Panc1 (cell line): ENCODE measurements around the gene TMEM219.

Experiments used
- CTCF ChIP-seq: fragments of 450-650 bp; IDR thresholded peaks from 2 replicates; pipeline ENCODE4 v1.5.1; 2017; ENCODE audit warnings: mild to moderate bottlenecking
- POLR2AphosphoS5 ChIP-seq: IDR thresholded peaks from 2 replicates; pipeline ENCODE4 v1.6.1; 2012; ENCODE audit warnings: mild to moderate bottlenecking, low read depth, low read length, moderate library complexity
- REST ChIP-seq, 2 experiments: IDR thresholded peaks; 2 replicates each; pipeline ENCODE4 v1.6.1; 2011 to 2012; ENCODE audit warnings: low read depth in 2 of 2, control low read depth in 1 of 2, low read length in 1 of 2, mild to moderate bottlenecking in 1 of 2, moderate library complexity in 1 of 2; ENCODE audit not compliant: insufficient read depth in 1 of 2
- SIN3A ChIP-seq: IDR thresholded peaks from 2 replicates; pipeline ENCODE4 v1.6.1; 2012; ENCODE audit warnings: low read depth, mild to moderate bottlenecking, low read length, moderate library complexity, borderline replicate concordance; ENCODE audit not compliant: insufficient read depth
- TCF7L2 ChIP-seq: IDR thresholded peaks from 2 replicates; pipeline ENCODE4 v1.6.1; 2011; ENCODE audit warnings: mild to moderate bottlenecking, low read depth, low read length, inconsistent platforms

- TF ChIP-seq CTCF (no peak), POLR2AphosphoS5 (no peak), REST (IDR thresholded peaks at IDR 0.05; ENCODE audit: insufficient read depth in 1 of 2, low read depth in 2 of 2, low read length in 1 of 2) (no peak), SIN3A (no peak), TCF7L2 (no peak)
These were observed 46.2 kb upstream of the TMEM219 start for GRCh38 chr16:29915590-29916247.
